PC-9 (cell line): ENCODE results near the gene PDE7B.

Experiments used
- EZH2 ChIP-seq: fragments of 200-600 bp; sonication (generic); IDR thresholded peaks from 2 replicates; pipeline ENCODE4 v1.8.0; 2017; ENCODE audit warnings: antibody characterized with exemption, low read depth
- TF ChIP-seq, protein P1 (sequence below): fragments of 200-600 bp; sonication (generic); conservative IDR thresholded peaks from 2 replicates; pipeline ENCODE4 v1.6.1; 2017; ENCODE audit warnings: mixed run types, antibody characterized with exemption, mild to moderate bottlenecking, moderate library complexity

DNA sequence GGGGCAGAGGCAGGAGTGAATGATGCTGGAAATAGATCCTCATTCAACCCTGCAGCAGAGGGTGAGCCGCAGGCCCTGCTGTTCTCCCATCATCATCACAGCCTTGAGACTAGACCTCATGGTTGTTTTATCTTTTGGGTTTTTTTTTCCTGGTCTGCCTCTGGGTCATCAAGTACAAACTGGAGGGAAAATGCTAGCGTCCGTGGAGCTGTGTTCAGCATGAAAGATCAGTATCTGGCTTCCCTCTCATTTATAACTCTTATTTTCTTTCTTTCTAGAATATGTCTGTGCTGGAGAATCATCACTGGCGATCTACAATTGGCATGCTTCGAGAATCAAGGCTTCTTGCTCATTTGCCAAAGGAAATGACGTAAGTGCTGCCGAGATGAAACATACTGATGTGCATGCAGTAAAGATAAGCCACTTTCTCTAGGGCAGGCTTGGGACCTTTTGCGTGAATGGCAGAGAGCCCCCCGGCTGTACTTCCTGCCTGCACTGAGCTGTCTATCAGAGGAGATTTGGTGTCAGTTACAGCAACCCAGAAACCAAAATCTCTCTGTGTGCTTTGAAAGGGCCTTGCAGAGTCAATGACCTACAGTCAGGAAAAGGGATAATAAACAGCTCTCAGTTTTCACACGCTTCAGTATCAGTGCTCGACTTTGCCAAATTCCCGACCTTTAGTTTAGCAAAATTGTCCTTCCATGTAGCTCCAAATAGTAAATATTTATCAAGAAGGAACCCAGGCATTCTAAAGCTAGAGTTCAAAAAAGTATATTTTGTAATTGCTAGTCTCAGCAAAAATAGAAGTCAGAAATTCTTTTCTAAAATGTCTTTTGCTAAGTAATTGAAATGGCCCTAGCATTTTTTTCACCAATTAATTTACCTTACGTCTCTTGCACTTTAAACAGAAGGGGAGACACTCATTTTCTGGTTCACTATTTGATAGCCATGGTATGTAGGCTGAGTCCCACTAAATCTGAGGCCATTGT, 322.3 kb downstream of the PDE7B start:
- TF ChIP-seq, protein P1, sequence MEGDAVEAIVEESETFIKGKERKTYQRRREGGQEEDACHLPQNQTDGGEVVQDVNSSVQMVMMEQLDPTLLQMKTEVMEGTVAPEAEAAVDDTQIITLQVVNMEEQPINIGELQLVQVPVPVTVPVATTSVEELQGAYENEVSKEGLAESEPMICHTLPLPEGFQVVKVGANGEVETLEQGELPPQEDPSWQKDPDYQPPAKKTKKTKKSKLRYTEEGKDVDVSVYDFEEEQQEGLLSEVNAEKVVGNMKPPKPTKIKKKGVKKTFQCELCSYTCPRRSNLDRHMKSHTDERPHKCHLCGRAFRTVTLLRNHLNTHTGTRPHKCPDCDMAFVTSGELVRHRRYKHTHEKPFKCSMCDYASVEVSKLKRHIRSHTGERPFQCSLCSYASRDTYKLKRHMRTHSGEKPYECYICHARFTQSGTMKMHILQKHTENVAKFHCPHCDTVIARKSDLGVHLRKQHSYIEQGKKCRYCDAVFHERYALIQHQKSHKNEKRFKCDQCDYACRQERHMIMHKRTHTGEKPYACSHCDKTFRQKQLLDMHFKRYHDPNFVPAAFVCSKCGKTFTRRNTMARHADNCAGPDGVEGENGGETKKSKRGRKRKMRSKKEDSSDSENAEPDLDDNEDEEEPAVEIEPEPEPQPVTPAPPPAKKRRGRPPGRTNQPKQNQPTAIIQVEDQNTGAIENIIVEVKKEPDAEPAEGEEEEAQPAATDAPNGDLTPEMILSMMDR, result no peak
- TF ChIP-seq EZH2, result no peak
